ENCODE measurements around the gene COL26A1.

GRCh38 chr7:101536232-101536631, 173.6 kb downstream of the COL26A1 start:
- no peak for TF ChIP-seq CTCF (conservative IDR thresholded peaks at IDR 0.05; ENCODE audit: low read depth, low read length)
- no peak for TF ChIP-seq EZH2 (IDR thresholded peaks at IDR 0.05; ENCODE audit: borderline replicate concordance, low read depth, low read length, poor library complexity, severe bottlenecking)

All from A673 (cell line).